Astrocyte (in vitro differentiated cells and primary cell): Measurements from ENCODE around the gene ST6GALNAC1. TPM values are rescaled to one million over a fixed set of nuclear protein-coding genes. Genes with fewer than 3 reads are reported as not detected.

Experiments used
- DNase-seq: peaks from one replicate; pipeline ENCODE4 v3.0.0-alpha.2; 2010; ENCODE audit warnings: low read depth
- FAIRE-seq: peaks from 2 replicates; lab custom pipeline; 2011; peaks lifted over from hg19 to GRCh38; lab: Jason Lieb, UNC
- H2AFZ ChIP-seq: 2 replicates; pipeline ENCODE4 v1.6.0; 2012; ENCODE audit warnings: low read depth, low read length, inconsistent platforms
- H3K27ac ChIP-seq: 2 replicates; pipeline ENCODE4 v1.5.1; 2011; ENCODE audit warnings: low read depth, low read length, inconsistent platforms
- H3K27me3 ChIP-seq: 2 replicates; pipeline ENCODE4 v1.6.0; 2011; ENCODE audit warnings: low read length, inconsistent platforms; ENCODE audit not compliant: insufficient read depth
- H3K36me3 ChIP-seq: 2 replicates; pipeline ENCODE4 v1.5.1; 2011; ENCODE audit warnings: low read length, inconsistent platforms; ENCODE audit not compliant: insufficient read depth
- H3K4me1 ChIP-seq: 2 replicates; pipeline ENCODE4 v1.5.1; 2011; ENCODE audit warnings: low read length, inconsistent platforms; ENCODE audit not compliant: insufficient read depth
- H3K4me2 ChIP-seq: 2 replicates; pipeline ENCODE4 v1.6.0; 2012; ENCODE audit warnings: low read length, inconsistent platforms
- H3K4me3 ChIP-seq: 2 replicates; pipeline ENCODE4 v1.5.1; 2011; ENCODE audit warnings: low read depth, mild to moderate bottlenecking, low read length, inconsistent platforms; ENCODE audit not compliant: insufficient read depth
- H3K79me2 ChIP-seq: 2 replicates; pipeline ENCODE4 v1.6.0; 2012; ENCODE audit warnings: mild to moderate bottlenecking, low read length, inconsistent platforms; ENCODE audit not compliant: insufficient read depth
- H3K9ac ChIP-seq: 2 replicates; pipeline ENCODE4 v1.6.0; 2012; ENCODE audit warnings: mild to moderate bottlenecking, low read length, inconsistent platforms
- H3K9me3 ChIP-seq: 2 replicates; pipeline ENCODE4 v1.5.1; 2012; ENCODE audit warnings: low read depth, mild to moderate bottlenecking, low read length, inconsistent platforms; ENCODE audit not compliant: insufficient read depth
- H4K20me1 ChIP-seq: 2 replicates; pipeline ENCODE4 v1.6.0; 2012; ENCODE audit warnings: low read length, inconsistent platforms; ENCODE audit not compliant: insufficient read depth
- H3K27ac Mint-ChIP-seq: one replicate; pipeline ENCODE4 v1.8.0; 2021; ENCODE audit warnings: mild to moderate bottlenecking, mixed read lengths; ENCODE audit not compliant: unreplicated experiment
- H3K27me3 Mint-ChIP-seq: one replicate; pipeline ENCODE4 v1.8.0; 2021; ENCODE audit warnings: low read depth, mixed read lengths; ENCODE audit not compliant: unreplicated experiment
- H3K36me3 Mint-ChIP-seq: one replicate; pipeline ENCODE4 v1.8.0; 2021; ENCODE audit warnings: low read depth, mixed read lengths; ENCODE audit not compliant: unreplicated experiment
- H3K4me1 Mint-ChIP-seq: one replicate; pipeline ENCODE4 v1.8.0; 2021; ENCODE audit warnings: low read depth, mixed read lengths; ENCODE audit not compliant: unreplicated experiment
- H3K4me3 Mint-ChIP-seq: one replicate; pipeline ENCODE4 v1.8.0; 2021; ENCODE audit warnings: mild to moderate bottlenecking, moderate library complexity, mixed read lengths; ENCODE audit not compliant: unreplicated experiment
- H3K9me3 Mint-ChIP-seq: one replicate; pipeline ENCODE4 v1.8.0; 2021; ENCODE audit warnings: mild to moderate bottlenecking, mixed read lengths; ENCODE audit not compliant: unreplicated experiment
- EZH2 ChIP-seq: IDR thresholded peaks from 2 replicates; pipeline ENCODE4 v1.6.1; 2012; ENCODE audit warnings: mild to moderate bottlenecking, low read length, inconsistent platforms; ENCODE audit not compliant: insufficient read depth
- total RNA-seq: library from RNA; stranded (reverse); gene quantifications from 2 replicates; pipeline ENCODE4 v1.2.1, GENCODE V29; 2021
- TF ChIP-seq, protein P1 (sequence below): IDR thresholded peaks from 2 replicates; pipeline ENCODE4 v1.5.1; 2011; ENCODE audit warnings: low read depth, mild to moderate bottlenecking, inconsistent platforms, low read length, moderate library complexity; ENCODE audit not compliant: insufficient read depth

The ST6GALNAC1 gene
- total RNA-seq, 1 donor from 2014 or later: not detected

GRCh38 chr17:76683921-76684745 lies 40.6 kb upstream of the ST6GALNAC1 start:
- FAIRE-seq (no peak), DNase-seq (no peak)
- Histone ChIP-seq H4K20me1 (peaks cover 82% of the 10 kb centered on the region), H2AFZ (no peak overlapping the region), H3K4me3 (no peak overlapping the region), H3K9me3 (no peaks in the 10 kb centered on the region), H3K27ac (no peak overlapping the region), H3K27me3 (no peaks in the 10 kb centered on the region), H3K79me2 (peaks cover 29% of the 10 kb centered on the region), H3K9ac (no peak overlapping the region), H3K4me1 (peaks cover 33% of the 10 kb centered on the region), H3K36me3 (peaks cover 5% of the 10 kb centered on the region), H3K4me2 (no peak overlapping the region)
- TF ChIP-seq, protein P1, sequence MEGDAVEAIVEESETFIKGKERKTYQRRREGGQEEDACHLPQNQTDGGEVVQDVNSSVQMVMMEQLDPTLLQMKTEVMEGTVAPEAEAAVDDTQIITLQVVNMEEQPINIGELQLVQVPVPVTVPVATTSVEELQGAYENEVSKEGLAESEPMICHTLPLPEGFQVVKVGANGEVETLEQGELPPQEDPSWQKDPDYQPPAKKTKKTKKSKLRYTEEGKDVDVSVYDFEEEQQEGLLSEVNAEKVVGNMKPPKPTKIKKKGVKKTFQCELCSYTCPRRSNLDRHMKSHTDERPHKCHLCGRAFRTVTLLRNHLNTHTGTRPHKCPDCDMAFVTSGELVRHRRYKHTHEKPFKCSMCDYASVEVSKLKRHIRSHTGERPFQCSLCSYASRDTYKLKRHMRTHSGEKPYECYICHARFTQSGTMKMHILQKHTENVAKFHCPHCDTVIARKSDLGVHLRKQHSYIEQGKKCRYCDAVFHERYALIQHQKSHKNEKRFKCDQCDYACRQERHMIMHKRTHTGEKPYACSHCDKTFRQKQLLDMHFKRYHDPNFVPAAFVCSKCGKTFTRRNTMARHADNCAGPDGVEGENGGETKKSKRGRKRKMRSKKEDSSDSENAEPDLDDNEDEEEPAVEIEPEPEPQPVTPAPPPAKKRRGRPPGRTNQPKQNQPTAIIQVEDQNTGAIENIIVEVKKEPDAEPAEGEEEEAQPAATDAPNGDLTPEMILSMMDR: no peak
- TF ChIP-seq EZH2: no peak
- Mint-ChIP-seq H3K9me3 (no peaks in the 10 kb centered on the region), H3K4me1 (peaks cover 32% of the 10 kb centered on the region), H3K36me3 (peaks cover 19% of the 10 kb centered on the region), H3K4me3 (no peak overlapping the region), H3K27me3 (no peaks in the 10 kb centered on the region), H3K27ac (no peak overlapping the region)

GRCh38 chr17:76683011-76683755 lies 39.6 kb upstream of the ST6GALNAC1 start:
- H3K79me2 ChIP-seq: peaks cover 22% of the 10 kb centered on the region
- peak overlapping the region; percentile 20 for H3K4me3 Mint-ChIP-seq

More at GRCh38 chr17:76683011-76683755, 39.6 kb upstream of the ST6GALNAC1 start:
- Histone ChIP-seq H3K4me1 (peaks cover 23% of the 10 kb centered on the region), H3K36me3 (peaks cover 5% of the 10 kb centered on the region), H4K20me1 (peaks cover 73% of the 10 kb centered on the region), H3K27me3 (no peaks in the 10 kb centered on the region), H3K9me3 (no peaks in the 10 kb centered on the region), H3K27ac (no peak overlapping the region), H3K4me3 (no peak overlapping the region), H2AFZ (no peak overlapping the region), H3K9ac (no peak overlapping the region), H3K4me2 (no peak overlapping the region)
- FAIRE-seq: no peak
- peaks cover 13% of the 10 kb centered on the region for H3K36me3 Mint-ChIP-seq
- H3K9me3 Mint-ChIP-seq: no peaks in the 10 kb centered on the region
- H3K27me3 Mint-ChIP-seq: no peaks in the 10 kb centered on the region
- no peak for DNase-seq
- no peak for TF ChIP-seq EZH2
- TF ChIP-seq, protein P1: no peak
- H3K4me1 Mint-ChIP-seq: peaks cover 25% of the 10 kb centered on the region
- no peak overlapping the region for H3K27ac Mint-ChIP-seq
